Suprapubic skin (tissue), 4 donors: Measurements from ENCODE around the gene LDLRAD4. TPM values are rescaled to one million over a fixed set of nuclear protein-coding genes. Genes with fewer than 3 reads are reported as not detected.

Source experiments
- DNase-seq, 2 donors: peaks; one replicate each; pipeline ENCODE4 v3.0.0-alpha.2; 2019; ENCODE audit warnings: low spot score in 2 of 2
- H3K27ac ChIP-seq: fragments of 200-600 bp; sonication (generic); one replicate; pipeline ENCODE4 v1.5.1; 2019
- H3K27me3 ChIP-seq: fragments of 200-600 bp; sonication (generic); one replicate; pipeline ENCODE4 v1.5.1; 2019
- H3K36me3 ChIP-seq: fragments of 200-600 bp; sonication (generic); one replicate; pipeline ENCODE4 v1.5.1; 2019
- H3K4me1 ChIP-seq: fragments of 200-600 bp; sonication (generic); one replicate; pipeline ENCODE4 v1.5.1; 2019
- H3K4me3 ChIP-seq: fragments of 200-600 bp; sonication (generic); one replicate; pipeline ENCODE4 v1.5.1; 2019; ENCODE audit warnings: mild to moderate bottlenecking
- H3K9me3 ChIP-seq: fragments of 200-600 bp; sonication (generic); one replicate; pipeline ENCODE4 v1.5.1; 2019
- EP300 ChIP-seq: sonication (generic); formaldehyde crosslinking; IDR thresholded peaks from one replicate; pipeline ENCODE4 v1.6.1; 2017; ENCODE audit warnings: antibody characterized with exemption
- POLR2A ChIP-seq, 2 donors: fragments of 450-650 bp; IDR thresholded peaks; one replicate each; pipeline ENCODE4 v1.6.1; 2017; ENCODE audit warnings: antibody characterized with exemption in 2 of 2, mild to moderate bottlenecking in 2 of 2, moderate library complexity in 2 of 2
- POLR2AphosphoS5 ChIP-seq, 3 donors: sonication (generic); formaldehyde crosslinking; IDR thresholded peaks; one replicate each; pipeline ENCODE4 v1.6.1; 2017; ENCODE audit warnings: antibody characterized with exemption in 3 of 3
- WGBS: methylation state at CpG from one replicate; pipeline ENCODE4 v1.1.5; 2018; 5-methylcytosine and 5-hydroxymethylcytosine counted together
- total RNA-seq, 4 donors: library from RNA; depleted of rRNA; stranded (reverse); fragments of >200 nt; gene quantifications; one replicate each; pipeline ENCODE4 v1.1.0, GENCODE V29; 2016
- TF ChIP-seq, protein P1 (sequence below), 2 donors: fragments of 200-600 bp in 1 of 2; fragments of 450-650 bp in 1 of 2; sonication (generic) in 1 of 2; IDR thresholded peaks; one replicate each; pipeline ENCODE4 v1.5.1; 2016 to 2019; ENCODE audit warnings: antibody characterized with exemption in 2 of 2, mild to moderate bottlenecking in 1 of 2, moderate library complexity in 1 of 2

The LDLRAD4 gene
- total RNA-seq, 4 donors from 2014 or later: 10.1 to 31.6 (median 15.1) TPM

- H3K27me3 ChIP-seq: no peaks in the 10 kb centered on the region
- H3K4me1 ChIP-seq: peaks cover 11% of the 10 kb centered on the region
- no peak overlapping the region for H3K4me3 ChIP-seq
- no peak for DNase-seq
- H3K36me3 ChIP-seq: no peaks in the 10 kb centered on the region
- no peak overlapping the region for H3K27ac ChIP-seq
- H3K9me3 ChIP-seq: no peaks in the 10 kb centered on the region
- TF ChIP-seq POLR2A (IDR thresholded peaks at IDR 0.05) (no peak), EP300 (no peak), POLR2AphosphoS5 (IDR thresholded peaks at IDR 0.05) (no peak)
- TF ChIP-seq, protein P1, sequence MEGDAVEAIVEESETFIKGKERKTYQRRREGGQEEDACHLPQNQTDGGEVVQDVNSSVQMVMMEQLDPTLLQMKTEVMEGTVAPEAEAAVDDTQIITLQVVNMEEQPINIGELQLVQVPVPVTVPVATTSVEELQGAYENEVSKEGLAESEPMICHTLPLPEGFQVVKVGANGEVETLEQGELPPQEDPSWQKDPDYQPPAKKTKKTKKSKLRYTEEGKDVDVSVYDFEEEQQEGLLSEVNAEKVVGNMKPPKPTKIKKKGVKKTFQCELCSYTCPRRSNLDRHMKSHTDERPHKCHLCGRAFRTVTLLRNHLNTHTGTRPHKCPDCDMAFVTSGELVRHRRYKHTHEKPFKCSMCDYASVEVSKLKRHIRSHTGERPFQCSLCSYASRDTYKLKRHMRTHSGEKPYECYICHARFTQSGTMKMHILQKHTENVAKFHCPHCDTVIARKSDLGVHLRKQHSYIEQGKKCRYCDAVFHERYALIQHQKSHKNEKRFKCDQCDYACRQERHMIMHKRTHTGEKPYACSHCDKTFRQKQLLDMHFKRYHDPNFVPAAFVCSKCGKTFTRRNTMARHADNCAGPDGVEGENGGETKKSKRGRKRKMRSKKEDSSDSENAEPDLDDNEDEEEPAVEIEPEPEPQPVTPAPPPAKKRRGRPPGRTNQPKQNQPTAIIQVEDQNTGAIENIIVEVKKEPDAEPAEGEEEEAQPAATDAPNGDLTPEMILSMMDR (IDR thresholded peaks at IDR 0.05): no peak
- 93% methylated on average over 28 of the region's 28 CpGs for WGBS
Observed at GRCh38 chr18:13550418-13551304, 332.1 kb downstream of the LDLRAD4 start.

DNA sequence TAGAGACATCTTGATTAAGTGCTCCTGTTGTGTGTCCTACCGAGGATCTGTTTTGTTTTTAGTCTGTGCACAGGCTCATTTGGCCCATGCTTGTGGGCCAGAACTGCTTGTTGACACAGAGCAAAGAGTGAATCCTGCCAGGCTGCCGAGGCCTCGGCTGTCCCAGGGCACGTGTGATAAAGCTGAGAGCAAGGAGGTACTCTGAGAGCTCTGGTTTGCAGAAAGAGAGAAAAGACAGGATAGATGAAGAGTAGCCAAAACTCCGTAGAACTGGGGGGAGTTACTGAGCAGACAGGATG, 332.7 kb downstream of the LDLRAD4 start:
- Histone ChIP-seq H3K4me3 (no peak overlapping the region), H3K9me3 (no peaks in the 10 kb centered on the region), H3K36me3 (no peaks in the 10 kb centered on the region), H3K4me1 (peaks cover 11% of the 10 kb centered on the region), H3K27me3 (no peaks in the 10 kb centered on the region), H3K27ac (no peak overlapping the region)
- DNase-seq: no peak
- 84% methylated on average over 5 of the region's 5 CpGs for WGBS
- TF ChIP-seq, protein P1 (IDR thresholded peaks at IDR 0.05): no peak
- TF ChIP-seq POLR2A (IDR thresholded peaks at IDR 0.05) (no peak), EP300 (no peak)

DNA sequence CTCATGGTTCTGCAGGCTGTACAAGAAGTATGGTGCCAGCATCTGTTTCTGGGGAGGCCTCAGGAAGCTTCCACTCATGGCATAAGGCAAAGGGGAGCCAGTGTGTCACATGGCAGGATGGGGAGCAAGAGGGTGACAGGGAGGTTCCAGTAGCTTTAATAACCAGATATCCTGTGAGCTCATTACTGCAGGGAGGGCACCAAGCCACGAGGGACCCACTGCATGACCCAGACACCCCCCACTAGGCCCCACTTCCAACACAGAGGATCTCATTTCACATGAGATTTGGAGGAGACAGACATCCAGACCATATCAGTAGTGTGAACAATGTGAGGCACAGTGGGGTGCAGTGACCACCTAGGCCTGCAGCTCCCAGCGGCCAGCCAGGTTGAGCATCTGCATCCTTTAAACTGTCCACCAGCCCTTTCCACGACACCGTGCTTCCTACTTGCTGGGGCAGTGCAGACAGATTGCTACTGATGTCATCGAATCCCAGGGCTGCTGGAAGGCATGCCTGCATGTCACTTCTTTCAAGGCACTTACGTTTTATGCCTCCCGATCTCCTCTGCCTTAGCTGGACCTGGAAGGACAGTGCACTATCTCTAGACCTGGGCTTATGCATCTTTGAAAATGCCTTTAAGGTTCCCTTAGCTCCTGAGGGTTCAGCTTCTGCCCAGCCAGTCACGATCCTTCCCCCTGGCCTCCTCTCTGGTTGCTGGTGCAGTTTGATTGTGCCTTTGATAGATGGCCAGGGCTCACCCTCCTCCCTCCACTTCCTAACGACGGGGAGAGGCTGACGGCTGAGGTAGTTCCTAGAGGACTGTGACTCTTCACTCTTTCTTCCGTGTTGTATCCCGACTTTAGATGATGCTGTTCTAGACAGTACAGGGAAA, 333.5 kb downstream of the LDLRAD4 start:
- no peaks in the 10 kb centered on the region for H3K9me3 ChIP-seq
- peaks cover 11% of the 10 kb centered on the region for H3K4me1 ChIP-seq
- H3K4me3 ChIP-seq: no peak overlapping the region
- no peaks in the 10 kb centered on the region for H3K36me3 ChIP-seq
- no peak overlapping the region for H3K27ac ChIP-seq
- DNase-seq: no peak
- H3K27me3 ChIP-seq: no peaks in the 10 kb centered on the region
- no peak for TF ChIP-seq EP300
- TF ChIP-seq POLR2A (IDR thresholded peaks at IDR 0.05): no peak
- TF ChIP-seq, protein P1 (IDR thresholded peaks at IDR 0.05): no peak
- no peak for TF ChIP-seq POLR2AphosphoS5 (IDR thresholded peaks at IDR 0.05)
- 61% methylated on average over 13 of the region's 13 CpGs for WGBS

GRCh38 chr18:13553449-13553848, 334.9 kb downstream of the LDLRAD4 start:
- Histone ChIP-seq H3K27me3 (no peaks in the 10 kb centered on the region), H3K4me1 (peaks cover 6% of the 10 kb centered on the region), H3K27ac (no peak overlapping the region), H3K36me3 (no peaks in the 10 kb centered on the region), H3K9me3 (no peaks in the 10 kb centered on the region), H3K4me3 (no peak overlapping the region)
- no peak for DNase-seq
- WGBS: 86% methylated on average over 9 of the region's 9 CpGs
- TF ChIP-seq, protein P1 (IDR thresholded peaks at IDR 0.05): no peak
- TF ChIP-seq POLR2A (IDR thresholded peaks at IDR 0.05): no peak
- TF ChIP-seq EP300: no peak
- no peak for TF ChIP-seq POLR2AphosphoS5 (IDR thresholded peaks at IDR 0.05)

DNA sequence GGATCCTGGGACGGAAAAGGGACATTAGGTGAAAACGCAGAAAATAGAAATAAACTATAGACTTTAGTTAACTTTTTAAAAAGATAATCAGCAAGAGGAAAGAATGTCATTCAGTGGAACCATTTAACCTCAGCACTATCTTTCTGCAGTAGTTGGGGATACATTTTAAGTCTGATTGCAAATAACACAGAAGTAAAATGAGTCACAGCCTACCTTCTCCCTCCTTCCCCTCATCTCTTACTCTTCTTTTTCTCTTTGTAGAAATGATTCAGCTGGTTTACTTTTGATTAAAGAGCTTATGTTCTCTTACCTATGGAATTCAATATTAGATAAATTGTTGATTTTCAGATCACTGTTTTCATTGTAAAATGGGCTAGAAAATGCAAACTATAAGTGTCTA, 336.6 kb downstream of the LDLRAD4 start:
- TF ChIP-seq EP300: no peak
- no peak for TF ChIP-seq POLR2A (IDR thresholded peaks at IDR 0.05)
- no peak for TF ChIP-seq POLR2AphosphoS5 (IDR thresholded peaks at IDR 0.05)
- TF ChIP-seq, protein P1 (IDR thresholded peaks at IDR 0.05): no peak
- Histone ChIP-seq H3K27ac (no peak overlapping the region), H3K4me3 (no peak overlapping the region), H3K4me1 (no peaks in the 10 kb centered on the region), H3K9me3 (no peaks in the 10 kb centered on the region), H3K36me3 (no peaks in the 10 kb centered on the region), H3K27me3 (no peaks in the 10 kb centered on the region)
- WGBS: 88% methylated on average over 2 of the region's 2 CpGs
- DNase-seq: no peak
